Thoracic aorta (tissue), 2 donors: Measurements from ENCODE around the gene EPHA1. TPM values are rescaled to one million over a fixed set of nuclear protein-coding genes. Genes with fewer than 3 reads are reported as not detected.
"Not testable (repeated sequence)": the region's sequence is repeated elsewhere in the genome, so short reads cannot be mapped to it uniquely, and the experiment has no call there.

Experiments
- ATAC-seq: fragments of 150-250 bp; one replicate; pipeline ENCODE4 v1.8.0; 2017; ENCODE audit warnings: low read depth; ENCODE audit not compliant: insufficient number of reproducible peaks, low FRiP score
- DNase-seq: peaks from one replicate; pipeline ENCODE4 v3.0.0-alpha.2; 2020; ENCODE audit warnings: low spot score
- H3K27ac ChIP-seq, 2 donors: fragments of 200-600 bp; sonication (generic); 1 replicate in 1 of 2; 2 replicates in 1 of 2; pipeline ENCODE4 v1.5.1; 2016; ENCODE audit warnings: mild to moderate bottlenecking in 2 of 2, moderate library complexity in 2 of 2
- H3K27me3 ChIP-seq: fragments of 200-600 bp; sonication (generic); replicated peaks from 2 replicates; pipeline ENCODE4 v1.6.0; 2016; ENCODE audit warnings: mild to moderate bottlenecking; ENCODE audit not compliant: insufficient read depth
- H3K36me3 ChIP-seq: fragments of 200-600 bp; sonication (generic); one replicate; pipeline ENCODE4 v1.5.1; 2016
- H3K4me1 ChIP-seq, 2 donors: fragments of 200-600 bp; sonication (generic); 1 replicate in 1 of 2; 2 replicates in 1 of 2; pipeline versions ENCODE4 v1.5.1 to v1.6.0; 2016; ENCODE audit warnings: low read depth in 2 of 2, mild to moderate bottlenecking in 1 of 2; ENCODE audit not compliant: control insufficient read depth in 1 of 2
- H3K4me3 ChIP-seq: fragments of 200-600 bp; sonication (generic); 2 replicates; pipeline ENCODE4 v1.5.1; 2016; ENCODE audit warnings: mild to moderate bottlenecking
- H3K9me3 ChIP-seq: fragments of 200-600 bp; sonication (generic); 2 replicates; pipeline ENCODE4 v1.5.1; 2016
- total RNA-seq, 2 donors: library from RNA; depleted of rRNA; stranded (reverse); fragments of >200 nt; gene quantifications; one replicate each; pipeline versions ENCODE4 v1.1.0 to v1.2.3, GENCODE V29; 2016
- TF ChIP-seq, protein P1 (sequence below): fragments of 200-600 bp; sonication (generic); IDR thresholded peaks from one replicate; pipeline ENCODE4 v1.5.1; 2019; ENCODE audit warnings: antibody characterized with exemption

The EPHA1 gene
- total RNA-seq, 2 donors from 2014 or later, result 0.41 to 0.49 TPM

DNA sequence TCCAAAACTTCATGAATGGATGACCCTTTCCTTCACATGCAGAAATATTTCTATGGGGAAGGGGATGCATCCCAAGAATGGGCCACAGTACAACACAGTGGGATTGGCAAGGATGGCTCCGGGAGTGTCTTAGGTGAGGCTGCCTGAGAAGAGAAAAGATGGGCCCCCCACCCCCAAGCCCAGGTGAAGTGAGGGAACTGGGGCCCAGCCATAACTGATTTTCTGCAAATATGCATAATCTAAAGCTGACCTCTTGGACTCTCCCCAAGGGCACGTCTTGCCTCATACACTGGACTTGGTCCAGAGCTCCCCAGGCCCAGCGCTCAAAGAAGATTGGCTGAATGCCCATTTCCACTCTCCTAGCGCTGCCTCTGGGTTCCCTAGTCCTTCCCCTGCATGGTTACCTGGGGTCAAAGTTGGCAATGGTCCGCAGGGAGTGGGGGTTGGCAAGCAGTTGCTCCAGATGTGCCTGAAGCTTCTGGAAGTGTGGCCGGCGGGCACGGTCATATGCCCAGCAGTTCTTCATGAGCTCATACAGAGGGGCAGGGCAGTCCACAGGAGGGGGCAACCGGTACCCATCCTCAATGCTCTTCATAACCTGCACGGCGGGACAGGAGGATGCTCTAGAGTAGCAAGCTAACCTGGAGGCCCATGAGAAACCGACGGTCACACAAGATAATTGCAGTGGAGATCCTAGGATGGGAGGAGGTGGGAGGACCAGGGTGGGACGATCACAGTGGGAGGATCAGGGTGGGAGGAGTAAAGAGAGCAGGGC is 15.2 kb downstream of the EPHA1 start:
- H3K9me3 ChIP-seq, result no peaks in the 10 kb centered on the region
- ATAC-seq (no peak), DNase-seq (no peak)
- H3K4me1 ChIP-seq, result peaks cover 38 to 75% of the 10 kb centered on the region in 2 donors
- TF ChIP-seq, protein P1, sequence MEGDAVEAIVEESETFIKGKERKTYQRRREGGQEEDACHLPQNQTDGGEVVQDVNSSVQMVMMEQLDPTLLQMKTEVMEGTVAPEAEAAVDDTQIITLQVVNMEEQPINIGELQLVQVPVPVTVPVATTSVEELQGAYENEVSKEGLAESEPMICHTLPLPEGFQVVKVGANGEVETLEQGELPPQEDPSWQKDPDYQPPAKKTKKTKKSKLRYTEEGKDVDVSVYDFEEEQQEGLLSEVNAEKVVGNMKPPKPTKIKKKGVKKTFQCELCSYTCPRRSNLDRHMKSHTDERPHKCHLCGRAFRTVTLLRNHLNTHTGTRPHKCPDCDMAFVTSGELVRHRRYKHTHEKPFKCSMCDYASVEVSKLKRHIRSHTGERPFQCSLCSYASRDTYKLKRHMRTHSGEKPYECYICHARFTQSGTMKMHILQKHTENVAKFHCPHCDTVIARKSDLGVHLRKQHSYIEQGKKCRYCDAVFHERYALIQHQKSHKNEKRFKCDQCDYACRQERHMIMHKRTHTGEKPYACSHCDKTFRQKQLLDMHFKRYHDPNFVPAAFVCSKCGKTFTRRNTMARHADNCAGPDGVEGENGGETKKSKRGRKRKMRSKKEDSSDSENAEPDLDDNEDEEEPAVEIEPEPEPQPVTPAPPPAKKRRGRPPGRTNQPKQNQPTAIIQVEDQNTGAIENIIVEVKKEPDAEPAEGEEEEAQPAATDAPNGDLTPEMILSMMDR, result no peak
- H3K27me3 ChIP-seq, result no peaks in the 10 kb centered on the region
- no peak overlapping the region for H3K4me3 ChIP-seq
- H3K27ac ChIP-seq, result peak overlapping the region; percentile 98 to 100
- H3K36me3 ChIP-seq, result peaks cover 17% of the 10 kb centered on the region

DNA sequence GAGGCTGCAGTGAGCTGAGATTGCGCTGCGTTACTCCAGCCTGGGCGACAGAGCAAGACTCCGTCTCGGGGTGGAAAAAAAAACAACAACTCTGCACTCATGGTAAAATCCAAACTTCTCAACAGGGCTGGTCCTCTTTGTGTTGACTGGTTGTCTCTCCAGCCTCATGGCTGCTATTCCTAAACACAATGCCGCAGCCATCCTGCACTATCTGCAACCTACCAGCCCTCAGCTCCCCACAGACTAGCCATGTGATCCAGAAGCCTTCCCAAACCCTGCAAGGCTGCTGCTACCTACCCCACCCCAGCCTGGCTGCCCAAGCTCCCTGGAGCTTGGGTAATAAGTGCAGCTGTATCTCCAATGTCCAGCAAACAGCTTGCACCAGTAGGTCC is 15.8 kb downstream of the EPHA1 start:
- TF ChIP-seq, protein P1, result no peak
- Histone ChIP-seq H3K9me3 (no peaks in the 10 kb centered on the region), H3K4me3 (no peak overlapping the region), H3K4me1 (peaks cover 38 to 81% of the 10 kb centered on the region in 2 donors), H3K27ac (peak overlapping the region; percentile 98 to 100), H3K36me3 (peaks cover 17% of the 10 kb centered on the region), H3K27me3 (no peaks in the 10 kb centered on the region)
- DNase-seq (no peak), ATAC-seq (no peak)

DNA sequence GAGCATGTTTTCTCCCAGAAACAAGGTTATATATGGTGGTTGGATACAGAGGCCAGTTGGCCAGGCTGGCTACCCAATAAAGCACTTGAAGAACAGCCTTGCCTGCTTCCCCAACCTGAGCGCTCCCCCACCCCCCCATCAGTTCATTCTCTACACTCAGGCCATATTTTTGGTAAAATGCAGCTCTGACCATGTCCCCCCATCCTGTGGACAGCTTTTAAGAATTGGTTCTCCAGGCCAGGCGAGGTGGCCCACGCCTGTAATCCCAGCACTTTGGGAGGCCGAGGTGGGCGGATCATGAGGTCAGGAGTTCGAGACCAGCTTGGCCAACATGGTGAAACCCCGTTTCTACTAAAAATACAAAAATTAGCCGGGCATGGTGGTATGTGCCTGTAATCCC is 16.2 kb downstream of the EPHA1 start:
- peaks cover 18% of the 10 kb centered on the region for H3K36me3 ChIP-seq
- ATAC-seq, H3K4me3 ChIP-seq, H3K9me3 ChIP-seq, DNase-seq, H3K27me3 ChIP-seq: not testable (repeated sequence)
- peaks cover 40 to 85% of the 10 kb centered on the region in 2 donors for H3K4me1 ChIP-seq
- H3K27ac ChIP-seq, result peak overlapping the region; percentile 98 to 100

DNA sequence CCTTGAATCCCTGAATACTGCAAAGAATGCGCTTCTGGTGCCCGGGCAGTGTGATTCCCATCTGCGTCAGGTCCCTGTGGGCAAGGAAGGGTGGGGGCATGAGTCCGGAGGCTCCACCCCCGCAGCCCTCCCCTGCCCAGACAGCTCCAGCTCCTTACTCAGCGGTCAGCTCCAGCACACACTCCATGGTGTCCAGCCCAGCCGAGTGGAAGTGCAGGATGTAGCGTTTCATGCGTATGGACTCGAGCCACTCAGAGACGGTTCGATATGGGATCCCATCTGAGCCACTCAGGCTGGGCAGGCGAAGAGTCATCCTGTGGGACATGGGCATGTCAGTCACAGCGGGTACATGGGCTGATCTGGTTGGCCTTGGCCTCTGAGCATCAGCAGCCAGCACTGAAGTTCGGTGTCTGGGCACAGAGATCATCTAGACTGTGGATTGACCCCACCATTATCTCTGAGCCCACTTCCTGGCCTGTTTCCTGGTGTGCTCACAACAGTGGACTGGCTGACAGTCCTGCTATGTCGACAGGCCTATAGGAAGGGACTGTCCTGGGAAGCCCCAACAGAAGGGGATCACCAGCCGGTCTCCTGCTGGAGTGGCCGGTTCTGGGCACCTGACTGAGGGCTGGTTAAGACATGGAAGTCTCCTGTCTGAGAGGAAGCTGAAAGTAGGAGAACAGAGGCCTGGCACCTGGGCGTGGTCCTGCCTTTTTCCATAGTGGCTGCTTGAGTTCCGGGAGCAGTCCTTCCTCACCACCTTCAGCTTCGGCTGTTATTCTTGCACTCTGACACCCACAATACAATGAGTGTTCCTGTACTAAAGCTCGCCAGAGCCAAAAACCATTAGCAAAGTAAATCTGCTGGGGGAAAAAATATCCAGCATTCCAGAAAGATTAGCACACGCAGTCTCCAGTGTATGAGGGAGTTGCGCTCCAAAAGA is 16.9 kb downstream of the EPHA1 start:
- Histone ChIP-seq H3K4me3 (peak overlapping the region; percentile 56), H3K9me3 (no peaks in the 10 kb centered on the region), H3K4me1 (peaks cover 46 to 92% of the 10 kb centered on the region in 2 donors), H3K27ac (peak overlapping the region; percentile 98 to 100), H3K27me3 (no peaks in the 10 kb centered on the region), H3K36me3 (peaks cover 21% of the 10 kb centered on the region)
- DNase-seq (peak; percentile 75), ATAC-seq (peak; percentile 62)
- TF ChIP-seq, protein P1, result no peak

DNA sequence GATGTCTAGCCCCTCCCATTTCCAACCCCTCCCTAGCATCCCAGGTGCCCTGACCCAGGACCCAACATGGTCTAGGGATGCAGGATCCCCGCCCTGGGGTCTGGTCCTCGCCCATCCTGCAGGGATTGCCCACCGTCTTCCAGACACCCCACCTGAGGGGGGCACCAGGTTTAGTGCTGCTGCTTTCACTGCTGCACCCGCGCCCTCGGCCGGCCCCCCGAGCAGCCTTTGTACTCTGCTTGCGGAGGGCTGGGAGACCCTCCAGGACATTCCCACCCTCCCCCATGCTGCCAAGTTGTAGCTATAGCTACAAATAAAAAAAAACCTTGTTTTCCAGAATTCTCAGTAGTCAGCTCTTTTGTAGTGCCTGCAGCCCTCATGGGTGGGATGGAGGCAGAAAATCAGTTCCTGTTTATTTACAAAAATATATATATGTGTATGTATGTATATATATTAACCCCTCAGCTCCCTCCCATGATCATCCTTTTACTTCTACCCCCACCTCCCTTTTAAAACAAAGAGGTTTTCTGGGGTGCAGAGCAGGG is 17.8 kb downstream of the EPHA1 start:
- Histone ChIP-seq H3K27me3 (no peaks in the 10 kb centered on the region), H3K36me3 (peaks cover 21% of the 10 kb centered on the region), H3K27ac (peak overlapping the region; percentile 98 to 100), H3K4me1 (peaks cover 47 to 95% of the 10 kb centered on the region in 2 donors), H3K4me3 (peak overlapping the region; percentile 56), H3K9me3 (no peaks in the 10 kb centered on the region)
- DNase-seq, result no peak
- TF ChIP-seq, protein P1, result no peak
- ATAC-seq, result no peak
